ENCODE data around the gene KIAA0753. TPM values are rescaled to one million over a fixed set of nuclear protein-coding genes. Genes with fewer than 3 reads are reported as not detected.

KIAA0753 gene
- total and polyA plus RNA-seq, 2 of the 13 experiments (the other 11 are each of a cell fraction or from before 2014, with no cell fraction given) = 5.2 to 9.1 TPM

- 0 out of 2 replicates have a peak, but pooled peaks have one; percentile 8 for TF ChIP-seq ZNF12 (CRISPR knock-in tag; IDR thresholded peaks at IDR 0.05)
- TF ChIP-seq TARDBP (CRISPR knock-in tag; IDR thresholded peaks at IDR 0.05) = 0 out of 2 replicates have a peak, but pooled peaks have one; percentile 19
- TF ChIP-seq ZBTB49 (CRISPR knock-in tag; IDR thresholded peaks at IDR 0.05; ENCODE audit: borderline replicate concordance) = no peak
Measured at GRCh38 chr17:6668727-6669425, 28.4 kb upstream of the KIAA0753 start (continued).

GRCh38 chr17:6668219-6668618 is 27.7 kb upstream of the KIAA0753 start:
- FAIRE-seq (no peak), ATAC-seq (no peak), DNase-seq (ENCODE audit: low spot score) (no peak)
- H4K20me1 ChIP-seq (ENCODE audit: insufficient read depth, low read length) = no peaks in the 10 kb centered on the region
- ChIA-PET CTCF (ENCODE audit: low intra/inter-chr PET ratio, low total read pairs) (interaction anchor here (1.2 kb wide), 1 partner anchor 45 kb away, joined by 4 read pairs; the partner anchor contains the start of gene SLC13A5), POLR2A (interaction anchor here (3.8 to 4.3 kb wide), 2 partner anchors 33 to 44 kb away, joined by 29 to 33 read pairs; partner anchors contain the start of gene SLC13A5)
- H3K9ac ChIP-seq (ENCODE audit: insufficient read depth, low read depth, low read length) = no peak overlapping the region
- no peaks in the 10 kb centered on the region for H3K79me2 ChIP-seq (ENCODE audit: insufficient read depth, low read length)
- H3K4me3 ChIP-seq (replicated peaks in 1 of 3; ENCODE audit: insufficient read depth in 1 of 3, low read depth in 2 of 3, low read length in 3 of 3) = no peak overlapping the region
- BruUV-seq (replicated peaks) = no TSS peak
- 95% methylated on average over 17 of the region's 17 CpGs for WGBS (ENCODE audit: low lambda C conversion rate)
- H3K4me1 ChIP-seq (ENCODE audit: insufficient read depth, low read length) = peaks cover 51% of the 10 kb centered on the region
- H3K27me3 ChIP-seq (ENCODE audit: control insufficient read depth in 1 of 2, insufficient read depth in 2 of 2, low read length in 2 of 2) = no peaks in the 10 kb centered on the region
- no peak overlapping the region for H2AFZ ChIP-seq (ENCODE audit: low read length)
- H3K36me3 ChIP-seq (replicated peaks in 1 of 2; ENCODE audit: control insufficient read depth in 1 of 2, insufficient read depth in 2 of 2, low read length in 2 of 2) = no peaks in the 10 kb centered on the region
- in situ Hi-C loops (cut with HindIII; ENCODE audit: extremely low pct_ligation_motif_present, low pct_unique_long_range_greater_than_20kb) (loop anchor here (5.0 to 10.0 kb wide), 3 partner anchors 44 to 347 kb away; partner anchors contain the start of genes RNASEK, SLC13A5 and TEKT1), intact Hi-C loops (cut with micrococcal nuclease; ENCODE audit: unreplicated experiment) (no loop called here)
- no peak overlapping the region for H3K27ac ChIP-seq (ENCODE audit: extremely low read length, insufficient read depth, low read length)
- no peaks in the 10 kb centered on the region for H3K9me3 ChIP-seq (ENCODE audit: low read length)
- no peak for TF ChIP-seq RORA (CRISPR knock-in tag; IDR thresholded peaks at IDR 0.05)
- no peak overlapping the region for H3K4me2 ChIP-seq (ENCODE audit: low read depth, low read length)
